ENCODE results near the gene FBXO11. TPM values are rescaled to one million over a fixed set of nuclear protein-coding genes. Genes with fewer than 3 reads are reported as not detected.

The FBXO11 gene
- total RNA-seq, 4 donors from 2014 or later, result 49.5 to 98.0 (median 68.8) TPM

DNA sequence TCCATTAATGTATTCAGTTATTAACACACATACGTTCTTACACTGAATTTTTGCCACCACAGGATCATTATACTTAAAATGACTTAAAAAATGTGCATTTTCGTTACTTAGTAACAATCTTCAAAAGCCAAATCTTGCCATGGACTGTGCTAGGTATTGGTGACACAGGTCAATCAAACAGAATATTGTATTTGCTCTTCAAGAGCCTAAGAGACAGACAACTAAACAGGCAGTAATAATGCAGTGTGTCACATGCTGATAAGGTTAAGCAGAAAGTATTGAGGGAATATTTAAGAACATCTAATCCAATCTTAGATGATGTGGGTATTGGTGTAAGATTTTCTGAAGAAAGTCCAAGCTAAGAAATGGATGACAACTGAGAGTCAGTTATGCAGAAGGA, 56.9 kb downstream of the FBXO11 start:
- TF ChIP-seq POLR2A (IDR thresholded peaks at IDR 0.05), result no peak
- no peak for TF ChIP-seq EP300 (IDR thresholded peaks at IDR 0.05)
- TF ChIP-seq, protein P1, sequence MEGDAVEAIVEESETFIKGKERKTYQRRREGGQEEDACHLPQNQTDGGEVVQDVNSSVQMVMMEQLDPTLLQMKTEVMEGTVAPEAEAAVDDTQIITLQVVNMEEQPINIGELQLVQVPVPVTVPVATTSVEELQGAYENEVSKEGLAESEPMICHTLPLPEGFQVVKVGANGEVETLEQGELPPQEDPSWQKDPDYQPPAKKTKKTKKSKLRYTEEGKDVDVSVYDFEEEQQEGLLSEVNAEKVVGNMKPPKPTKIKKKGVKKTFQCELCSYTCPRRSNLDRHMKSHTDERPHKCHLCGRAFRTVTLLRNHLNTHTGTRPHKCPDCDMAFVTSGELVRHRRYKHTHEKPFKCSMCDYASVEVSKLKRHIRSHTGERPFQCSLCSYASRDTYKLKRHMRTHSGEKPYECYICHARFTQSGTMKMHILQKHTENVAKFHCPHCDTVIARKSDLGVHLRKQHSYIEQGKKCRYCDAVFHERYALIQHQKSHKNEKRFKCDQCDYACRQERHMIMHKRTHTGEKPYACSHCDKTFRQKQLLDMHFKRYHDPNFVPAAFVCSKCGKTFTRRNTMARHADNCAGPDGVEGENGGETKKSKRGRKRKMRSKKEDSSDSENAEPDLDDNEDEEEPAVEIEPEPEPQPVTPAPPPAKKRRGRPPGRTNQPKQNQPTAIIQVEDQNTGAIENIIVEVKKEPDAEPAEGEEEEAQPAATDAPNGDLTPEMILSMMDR (IDR thresholded peaks at IDR 0.05), result no peak
- H3K4me3 ChIP-seq, result no peak overlapping the region
- H3K27ac ChIP-seq, result no peak overlapping the region
- peaks cover 0 to 77% (median 2%) of the 10 kb centered on the region in 4 donors for H3K4me1 ChIP-seq
- DNase-seq (ENCODE audit: low spot score in 2 of 2), result no peak
- no peaks in the 10 kb centered on the region for H3K27me3 ChIP-seq
- 77 to 81% methylated on average over 2 of the region's 2 CpGs for WGBS, 2 donors
- H3K9me3 ChIP-seq, result no peaks in the 10 kb centered on the region
- peaks cover 0 to 7% (median 0%) of the 10 kb centered on the region in 3 donors for H3K36me3 ChIP-seq

DNA sequence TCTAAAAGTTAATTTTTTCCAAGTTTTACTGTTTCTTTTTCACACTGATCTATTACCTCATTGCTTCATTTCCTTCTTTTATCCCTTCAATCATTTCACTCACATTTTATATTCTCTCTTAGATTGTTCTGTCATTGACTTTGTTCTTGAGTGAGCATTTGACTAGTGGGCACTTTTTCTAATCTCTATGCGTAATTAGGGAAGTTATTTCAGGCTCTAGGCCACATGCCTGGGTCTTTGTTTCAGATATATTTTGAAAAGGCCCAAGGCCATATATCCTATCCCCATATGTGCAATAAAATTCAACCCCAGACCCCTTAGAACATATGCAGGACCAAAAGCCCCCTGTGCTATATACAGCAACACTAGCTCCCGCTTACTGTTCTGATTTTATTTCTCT, 62.1 kb downstream of the FBXO11 start:
- H3K27ac ChIP-seq, result no peak overlapping the region
- H3K9me3 ChIP-seq, result no peaks in the 10 kb centered on the region
- peaks cover 0 to 46% (median 8%) of the 10 kb centered on the region in 4 donors for H3K4me1 ChIP-seq
- H3K27me3 ChIP-seq, result no peaks in the 10 kb centered on the region
- H3K36me3 ChIP-seq, result peaks cover 0 to 7% (median 0%) of the 10 kb centered on the region in 3 donors
- no peak overlapping the region for H3K4me3 ChIP-seq
- TF ChIP-seq EP300 (IDR thresholded peaks at IDR 0.05) (no peak), POLR2A (IDR thresholded peaks at IDR 0.05) (no peak)
- TF ChIP-seq, protein P1 (IDR thresholded peaks at IDR 0.05), result no peak
- 86 to 90% methylated on average over 2 of the region's 2 CpGs for WGBS, 2 donors
- DNase-seq (ENCODE audit: low spot score in 2 of 2), result no peak

DNA sequence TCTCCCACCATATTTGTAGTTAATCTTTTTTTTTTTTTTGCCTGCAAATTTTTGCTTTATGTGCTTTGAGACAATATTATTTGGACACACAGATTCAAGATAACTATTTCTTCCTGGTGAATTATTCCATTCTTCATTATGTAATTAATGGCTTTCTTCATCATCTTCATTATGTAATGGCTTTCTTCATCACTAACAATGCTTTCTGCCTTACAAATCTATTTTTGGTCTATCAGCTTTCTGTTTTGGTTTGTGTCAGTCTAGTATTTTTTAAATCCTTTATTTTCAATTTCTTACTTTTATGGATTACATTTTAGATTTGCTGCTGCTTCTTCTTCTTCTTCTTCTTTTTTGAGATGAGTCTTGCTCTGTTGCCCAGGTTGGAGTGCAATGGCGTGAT, 62.9 kb downstream of the FBXO11 start:
- H3K4me1 ChIP-seq, result peaks cover 0 to 39% (median 8%) of the 10 kb centered on the region in 4 donors
- TF ChIP-seq EP300 (IDR thresholded peaks at IDR 0.05) (no peak), POLR2A (IDR thresholded peaks at IDR 0.05) (no peak)
- TF ChIP-seq, protein P1 (IDR thresholded peaks at IDR 0.05), result no peak
- no peak overlapping the region for H3K27ac ChIP-seq
- no peak overlapping the region for H3K4me3 ChIP-seq
- peaks cover 0 to 11% (median 0%) of the 10 kb centered on the region in 3 donors for H3K36me3 ChIP-seq
- H3K27me3 ChIP-seq, result no peaks in the 10 kb centered on the region
- DNase-seq (ENCODE audit: low spot score in 2 of 2), result no peak
- WGBS, 2 donors, result 97 to 100% methylated on average over 1 of the region's 1 CpG
- no peaks in the 10 kb centered on the region for H3K9me3 ChIP-seq

DNA sequence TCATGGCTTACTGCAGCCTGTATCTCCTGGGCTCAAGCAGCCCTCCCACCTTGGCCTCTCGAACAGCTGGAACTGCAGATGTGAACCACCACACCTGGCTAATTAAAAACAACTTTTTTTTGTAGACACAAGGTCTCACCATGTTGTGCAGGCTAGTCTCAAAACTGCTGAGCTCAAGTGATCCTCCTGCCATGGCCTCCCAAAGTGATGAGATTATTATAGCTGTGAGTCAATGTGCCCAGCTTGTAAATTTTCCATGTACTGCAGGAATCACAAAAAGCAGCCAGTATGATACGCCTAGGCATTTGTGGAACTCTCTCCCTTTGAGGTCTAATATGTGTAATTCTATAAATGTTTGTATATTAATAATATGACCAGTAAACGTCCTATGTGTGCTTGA, 63.5 kb downstream of the FBXO11 start:
- no peak overlapping the region for H3K27ac ChIP-seq
- 77 to 84% methylated on average over 3 of the region's 3 CpGs for WGBS, 2 donors
- no peaks in the 10 kb centered on the region for H3K27me3 ChIP-seq
- peaks cover 0 to 17% (median 0%) of the 10 kb centered on the region in 3 donors for H3K36me3 ChIP-seq
- no peak overlapping the region for H3K4me3 ChIP-seq
- TF ChIP-seq EP300 (IDR thresholded peaks at IDR 0.05), result no peak
- no peak for TF ChIP-seq POLR2A (IDR thresholded peaks at IDR 0.05)
- TF ChIP-seq, protein P1 (IDR thresholded peaks at IDR 0.05), result no peak
- no peak for DNase-seq (ENCODE audit: low spot score in 2 of 2)
- peaks cover 0 to 35% (median 8%) of the 10 kb centered on the region in 4 donors for H3K4me1 ChIP-seq
- no peaks in the 10 kb centered on the region for H3K9me3 ChIP-seq

DNA sequence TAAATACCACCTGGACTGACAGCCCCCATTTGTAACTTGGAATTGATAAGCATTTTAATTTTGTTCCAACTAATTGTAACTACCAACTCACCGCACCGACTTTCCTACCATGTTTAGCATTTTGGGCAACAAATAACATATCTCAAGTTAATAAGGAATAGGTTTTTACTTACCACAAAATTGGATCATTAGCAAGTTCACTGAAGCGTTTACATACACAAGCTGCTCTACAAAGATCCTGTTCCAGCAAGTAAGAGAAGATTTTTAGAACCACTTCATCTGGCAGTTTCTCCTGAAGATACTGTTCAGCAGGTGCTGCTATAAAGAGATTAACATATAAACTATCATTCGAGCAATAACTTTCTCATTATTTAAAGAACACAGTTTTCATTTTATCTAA, 67.6 kb downstream of the FBXO11 start:
- 79 to 80% methylated on average over 4 of the region's 4 CpGs for WGBS, 2 donors
- H3K4me3 ChIP-seq, result no peak overlapping the region
- DNase-seq (ENCODE audit: low spot score in 2 of 2), result no peak
- H3K9me3 ChIP-seq, result no peaks in the 10 kb centered on the region
- TF ChIP-seq EP300 (IDR thresholded peaks at IDR 0.05), result no peak
- TF ChIP-seq POLR2A (IDR thresholded peaks at IDR 0.05), result no peak
- TF ChIP-seq, protein P1 (IDR thresholded peaks at IDR 0.05), result no peak
- H3K27ac ChIP-seq, result no peak overlapping the region
- H3K4me1 ChIP-seq, result peaks cover 0 to 6% (median 2%) of the 10 kb centered on the region in 4 donors
- H3K36me3 ChIP-seq, result peaks cover 0 to 51% (median 0%) of the 10 kb centered on the region in 3 donors
- no peaks in the 10 kb centered on the region for H3K27me3 ChIP-seq

All from tibial nerve (tissue), 4 donors.